Central memory CD8-positive, alpha-beta T cell (primary cell): ENCODE data around the gene DYSF.

ENCODE experiments used
- ATAC-seq: fragments of 150-1000 bp; cut with Tn5 transposase; replicated peaks from 2 replicates; pipeline ENCODE4 v1.10.0; 2022; ENCODE audit warnings: mild to moderate bottlenecking, moderate FRiP score, moderate number of reproducible peaks; ENCODE audit not compliant: poor library complexity, severe bottlenecking; ENCODE audit errors: extremely low read depth
- DNase-seq, 2 donors: peaks; one replicate each; pipeline ENCODE4 v3.0.0; 2021; ENCODE audit warnings: low spot score in 2 of 2
- H3K27ac Mint-ChIP-seq: one replicate; pipeline ENCODE4 v1.8.0; 2022; ENCODE audit warnings: low read depth, mild to moderate bottlenecking, moderate library complexity, mixed read lengths
- H3K27me3 Mint-ChIP-seq: one replicate; pipeline ENCODE4 v1.8.0; 2022; ENCODE audit warnings: mixed read lengths
- H3K36me3 Mint-ChIP-seq: one replicate; pipeline ENCODE4 v1.8.0; 2022; ENCODE audit warnings: mild to moderate bottlenecking, moderate library complexity, mixed read lengths; ENCODE audit not compliant: insufficient read depth
- H3K4me1 Mint-ChIP-seq: one replicate; pipeline ENCODE4 v1.8.0; 2022; ENCODE audit warnings: mixed read lengths
- H3K4me3 Mint-ChIP-seq: one replicate; pipeline ENCODE4 v1.8.0; 2022; ENCODE audit warnings: mild to moderate bottlenecking, moderate library complexity, mixed read lengths
- H3K9me3 Mint-ChIP-seq: one replicate; pipeline ENCODE4 v1.8.0; 2022; ENCODE audit warnings: mixed read lengths

Gene DYSF

DNA sequence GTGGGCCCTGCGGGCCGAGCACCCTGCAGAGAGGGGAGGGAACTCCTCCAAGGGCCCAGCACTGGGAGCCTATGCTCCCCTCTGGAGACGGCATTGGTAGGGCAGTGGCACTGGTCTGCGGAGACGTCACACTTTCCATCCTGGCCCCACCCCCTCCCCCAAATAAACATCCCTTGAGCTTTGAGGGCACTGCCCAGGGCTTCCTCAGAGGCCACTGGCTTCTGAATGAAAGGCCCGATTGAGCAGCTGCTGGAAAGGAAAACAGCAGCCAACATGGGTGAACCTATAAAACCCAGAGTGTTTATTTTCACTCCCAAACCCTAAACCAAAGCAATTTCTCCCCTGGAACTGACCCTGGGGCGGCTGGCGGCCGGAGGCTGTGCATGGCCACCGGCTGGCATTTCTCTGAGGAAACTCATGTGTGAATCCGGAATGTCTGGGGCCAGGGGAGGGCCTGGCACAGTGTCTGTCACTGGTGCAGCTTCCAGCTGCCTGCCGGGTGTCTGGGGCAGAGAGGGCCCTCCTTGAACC lies 138.9 kb downstream of the DYSF start:
- Mint-ChIP-seq H3K9me3 (no peaks in the 10 kb centered on the region), H3K4me1 (no peaks in the 10 kb centered on the region), H3K36me3 (no peaks in the 10 kb centered on the region), H3K27ac (no peak overlapping the region), H3K27me3 (peaks cover 9% of the 10 kb centered on the region), H3K4me3 (no peak overlapping the region)
- ATAC-seq (no peak), DNase-seq (no peak)

DNA sequence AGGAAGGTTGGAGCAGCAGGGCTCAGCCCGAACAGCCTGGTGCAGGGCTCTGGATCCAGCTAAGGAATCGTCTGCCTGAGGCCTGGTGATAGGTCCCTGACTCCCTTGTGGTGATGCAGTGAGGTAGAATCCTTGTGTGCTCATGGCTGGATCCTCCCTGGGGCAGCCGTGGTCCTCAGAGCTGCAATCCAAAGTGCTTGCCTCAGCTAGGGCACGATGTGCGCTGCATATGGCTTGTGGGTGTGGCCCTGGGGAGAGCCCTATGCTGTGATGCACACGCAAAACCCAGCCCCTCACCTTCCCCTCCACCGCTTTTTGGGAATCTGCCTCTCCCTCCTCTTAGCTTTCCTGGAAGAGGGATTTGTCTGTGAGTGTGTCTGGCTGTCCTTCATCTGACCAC lies 142.2 kb downstream of the DYSF start:
- DNase-seq (no peak), ATAC-seq (no peak)
- H3K27ac Mint-ChIP-seq: no peak overlapping the region
- H3K4me3 Mint-ChIP-seq: no peak overlapping the region
- peaks cover 20% of the 10 kb centered on the region for H3K27me3 Mint-ChIP-seq
- no peaks in the 10 kb centered on the region for H3K9me3 Mint-ChIP-seq
- no peaks in the 10 kb centered on the region for H3K4me1 Mint-ChIP-seq
- H3K36me3 Mint-ChIP-seq: no peaks in the 10 kb centered on the region

DNA sequence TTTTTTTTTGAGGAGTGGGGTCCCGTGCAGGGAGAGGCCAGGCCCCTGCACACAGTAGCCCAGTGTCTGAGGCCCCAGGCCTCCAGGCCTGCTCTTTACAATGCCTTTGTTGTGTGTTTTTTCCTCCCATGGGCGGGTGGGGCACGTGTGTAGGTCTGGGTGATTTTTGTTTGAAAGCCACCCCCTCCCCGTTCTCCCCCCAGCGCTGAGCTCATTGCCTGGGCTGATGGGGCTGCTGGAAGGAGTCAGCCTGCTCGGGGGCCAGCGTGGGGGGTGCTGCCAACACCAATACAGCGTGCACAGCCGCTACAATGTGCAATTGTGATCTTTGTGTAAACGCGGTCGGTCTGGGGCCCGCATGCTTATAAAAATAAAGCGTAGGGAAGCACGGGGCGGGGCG lies 142.7 kb downstream of the DYSF start:
- Mint-ChIP-seq H3K27ac (no peak overlapping the region), H3K9me3 (no peaks in the 10 kb centered on the region), H3K4me3 (no peak overlapping the region), H3K36me3 (no peaks in the 10 kb centered on the region), H3K4me1 (no peaks in the 10 kb centered on the region), H3K27me3 (peaks cover 20% of the 10 kb centered on the region)
- ATAC-seq (no peak), DNase-seq (no peak)

DNA sequence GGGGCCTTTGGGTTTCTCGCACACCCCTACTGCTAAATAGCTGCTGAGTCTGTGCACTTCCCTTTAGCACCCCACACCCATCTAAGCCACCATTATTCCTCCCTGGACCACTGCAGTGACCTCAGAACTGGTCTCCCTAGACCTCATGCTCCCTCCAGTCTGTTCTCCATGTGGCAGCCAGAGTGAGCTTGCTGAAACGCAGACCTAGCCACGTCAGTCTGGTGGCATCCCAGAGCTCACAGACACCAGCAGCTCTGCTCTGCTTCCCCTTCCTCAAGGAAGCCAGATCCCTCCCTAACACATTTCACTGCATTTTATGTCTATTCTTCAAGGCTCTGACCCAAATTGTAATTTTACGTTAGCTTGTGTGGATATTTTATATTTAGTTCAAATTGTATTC lies 144.4 kb downstream of the DYSF start:
- H3K27me3 Mint-ChIP-seq: peaks cover 25% of the 10 kb centered on the region
- no peaks in the 10 kb centered on the region for H3K9me3 Mint-ChIP-seq
- H3K27ac Mint-ChIP-seq: no peak overlapping the region
- ATAC-seq (no peak), DNase-seq (no peak)
- no peak overlapping the region for H3K4me3 Mint-ChIP-seq
- no peaks in the 10 kb centered on the region for H3K4me1 Mint-ChIP-seq
- no peaks in the 10 kb centered on the region for H3K36me3 Mint-ChIP-seq

DNA sequence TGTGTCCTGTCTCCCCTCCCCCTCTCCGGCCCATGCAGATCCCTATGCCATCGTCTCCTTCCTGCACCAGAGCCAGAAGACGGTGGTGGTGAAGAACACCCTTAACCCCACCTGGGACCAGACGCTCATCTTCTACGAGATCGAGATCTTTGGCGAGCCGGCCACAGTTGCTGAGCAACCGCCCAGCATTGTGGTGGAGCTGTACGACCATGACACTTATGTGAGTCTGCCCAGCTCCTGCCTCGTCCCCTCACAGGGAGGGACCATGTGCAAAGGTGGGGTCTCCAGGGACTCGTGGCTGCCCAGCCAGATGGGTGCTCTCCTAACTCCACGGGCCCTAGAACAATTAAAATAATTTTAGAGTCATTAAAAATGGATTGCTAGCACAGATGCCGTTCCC lies 145.2 kb downstream of the DYSF start:
- Mint-ChIP-seq H3K4me3 (no peak overlapping the region), H3K36me3 (no peaks in the 10 kb centered on the region), H3K9me3 (no peaks in the 10 kb centered on the region), H3K4me1 (peaks cover 4% of the 10 kb centered on the region), H3K27me3 (peaks cover 31% of the 10 kb centered on the region), H3K27ac (no peak overlapping the region)
- DNase-seq (no peak), ATAC-seq (no peak)

DNA sequence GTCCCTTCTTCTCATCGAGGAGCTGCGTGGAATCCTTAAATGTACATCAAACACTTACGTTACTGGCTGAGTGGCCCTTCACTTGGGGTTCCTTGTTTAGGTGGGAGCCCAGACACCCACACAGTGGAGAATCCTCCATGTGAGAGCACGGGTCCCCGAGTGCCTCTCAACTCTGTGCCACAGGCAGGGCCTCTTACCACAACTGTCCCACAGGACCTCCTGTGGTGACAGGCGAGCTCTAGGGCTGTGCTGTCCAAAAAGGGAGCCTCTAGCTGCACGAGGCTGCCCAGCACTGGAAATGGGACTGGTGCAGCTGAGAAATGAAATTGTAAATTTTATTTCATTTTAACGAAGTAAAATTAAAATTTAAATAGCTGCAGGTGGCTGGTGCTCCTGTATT lies 145.7 kb downstream of the DYSF start:
- Mint-ChIP-seq H3K4me3 (no peak overlapping the region), H3K9me3 (no peaks in the 10 kb centered on the region), H3K27ac (no peak overlapping the region), H3K27me3 (peaks cover 31% of the 10 kb centered on the region), H3K36me3 (no peaks in the 10 kb centered on the region), H3K4me1 (peaks cover 4% of the 10 kb centered on the region)
- ATAC-seq: no peak
- DNase-seq: no peak

DNA sequence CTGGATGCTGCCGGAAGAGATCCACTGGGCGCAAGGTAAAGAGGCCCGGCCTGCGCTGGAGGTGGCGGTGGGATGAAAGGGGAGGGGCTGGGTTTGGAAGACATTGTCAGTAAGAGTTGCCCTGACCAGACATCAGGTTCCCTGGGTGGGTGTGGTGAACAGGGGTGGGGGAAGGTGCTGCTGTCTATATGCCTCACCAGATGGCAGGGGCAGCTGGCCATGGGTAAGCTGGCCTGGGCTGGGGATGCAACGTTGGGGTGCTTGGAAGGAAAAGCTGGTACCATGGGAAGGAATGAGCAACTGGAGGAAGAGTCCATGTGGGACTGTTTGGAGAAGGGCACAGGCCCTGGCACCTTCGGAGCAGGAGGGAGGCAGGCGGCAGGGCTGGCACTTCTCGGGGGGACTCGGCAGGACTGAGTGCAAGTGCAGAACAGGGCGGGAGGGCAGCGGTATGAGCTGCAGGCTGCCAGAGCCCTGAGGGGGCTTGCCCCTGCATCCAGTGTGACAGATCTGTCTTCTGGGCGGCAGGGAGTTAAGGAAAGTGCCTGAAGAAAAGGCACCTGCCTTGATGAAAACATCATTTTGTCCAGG lies 146.4 kb downstream of the DYSF start:
- DNase-seq (no peak), ATAC-seq (no peak)
- H3K36me3 Mint-ChIP-seq: no peaks in the 10 kb centered on the region
- H3K27ac Mint-ChIP-seq: no peak overlapping the region
- peaks cover 38% of the 10 kb centered on the region for H3K27me3 Mint-ChIP-seq
- H3K9me3 Mint-ChIP-seq: no peaks in the 10 kb centered on the region
- peaks cover 4% of the 10 kb centered on the region for H3K4me1 Mint-ChIP-seq
- H3K4me3 Mint-ChIP-seq: no peak overlapping the region

DNA sequence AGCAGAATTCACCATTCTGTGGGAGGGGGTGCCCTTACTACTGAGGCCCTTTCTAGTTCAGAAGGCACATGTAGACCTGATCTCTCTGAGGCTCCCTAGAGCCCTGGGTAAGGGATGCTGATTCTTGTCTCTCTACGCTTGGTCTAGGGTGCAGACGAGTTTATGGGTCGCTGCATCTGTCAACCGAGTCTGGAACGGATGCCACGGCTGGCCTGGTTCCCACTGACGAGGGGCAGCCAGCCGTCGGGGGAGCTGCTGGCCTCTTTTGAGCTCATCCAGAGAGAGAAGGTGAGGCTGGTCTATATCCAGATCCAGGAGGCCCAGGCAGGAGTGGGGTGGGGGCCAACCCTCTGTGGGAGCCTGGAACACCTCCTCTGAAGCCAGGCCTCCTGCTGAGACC lies 147.2 kb downstream of the DYSF start:
- no peak overlapping the region for H3K27ac Mint-ChIP-seq
- H3K36me3 Mint-ChIP-seq: no peaks in the 10 kb centered on the region
- no peak for ATAC-seq
- H3K9me3 Mint-ChIP-seq: no peaks in the 10 kb centered on the region
- DNase-seq: no peak
- peaks cover 4% of the 10 kb centered on the region for H3K4me1 Mint-ChIP-seq
- peaks cover 45% of the 10 kb centered on the region for H3K27me3 Mint-ChIP-seq
- H3K4me3 Mint-ChIP-seq: no peak overlapping the region

DNA sequence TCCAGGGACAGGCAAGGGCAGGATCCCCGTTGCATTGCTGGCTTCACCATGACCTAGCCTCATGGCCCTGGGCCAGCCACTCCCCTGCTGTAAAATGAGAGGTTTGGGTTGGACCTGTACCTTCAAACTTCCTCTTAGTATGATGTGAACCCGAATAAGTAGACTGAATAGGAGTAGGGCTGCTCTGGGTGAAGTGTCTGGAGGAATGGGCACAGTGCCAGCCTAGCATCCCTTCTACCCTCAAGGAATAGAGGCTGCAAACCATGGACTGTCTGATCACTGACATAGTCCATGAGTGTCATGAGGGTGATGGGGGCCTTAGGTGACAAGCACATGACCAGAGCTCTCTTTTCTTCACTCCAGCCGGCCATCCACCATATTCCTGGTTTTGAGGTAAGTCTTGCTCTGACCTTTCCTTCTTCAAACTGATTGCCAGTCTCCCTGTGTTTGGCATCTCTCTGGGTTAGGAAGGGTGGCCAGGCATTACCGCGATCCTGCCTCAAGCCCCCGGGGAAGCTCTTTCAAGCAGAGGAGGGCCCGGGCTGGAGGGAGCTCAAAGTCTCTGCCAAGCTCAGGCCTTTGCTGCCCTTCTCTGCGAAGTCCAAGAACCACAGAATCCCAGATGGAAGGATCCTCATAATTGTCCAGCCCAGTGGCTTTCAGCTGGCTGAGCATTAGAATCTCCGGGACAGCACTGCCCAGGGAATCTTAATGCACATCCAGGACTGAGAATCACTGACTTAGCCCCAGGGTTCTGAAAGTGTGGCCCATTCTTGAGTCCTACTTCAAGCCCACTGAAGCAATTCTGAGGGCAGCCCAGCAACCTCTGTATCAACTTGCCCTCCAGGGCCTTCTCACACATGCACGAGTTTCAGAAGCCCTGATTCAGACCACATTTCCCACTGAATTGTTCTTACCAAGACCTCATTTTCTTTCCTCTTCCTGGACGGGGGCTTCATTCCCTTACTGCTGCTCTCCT lies 148.1 kb downstream of the DYSF start:
- peaks cover 46% of the 10 kb centered on the region for H3K27me3 Mint-ChIP-seq
- H3K4me3 Mint-ChIP-seq: no peak overlapping the region
- no peak overlapping the region for H3K27ac Mint-ChIP-seq
- DNase-seq (no peak), ATAC-seq (no peak)
- peaks cover 4% of the 10 kb centered on the region for H3K4me1 Mint-ChIP-seq
- no peaks in the 10 kb centered on the region for H3K36me3 Mint-ChIP-seq
- H3K9me3 Mint-ChIP-seq: no peaks in the 10 kb centered on the region

DNA sequence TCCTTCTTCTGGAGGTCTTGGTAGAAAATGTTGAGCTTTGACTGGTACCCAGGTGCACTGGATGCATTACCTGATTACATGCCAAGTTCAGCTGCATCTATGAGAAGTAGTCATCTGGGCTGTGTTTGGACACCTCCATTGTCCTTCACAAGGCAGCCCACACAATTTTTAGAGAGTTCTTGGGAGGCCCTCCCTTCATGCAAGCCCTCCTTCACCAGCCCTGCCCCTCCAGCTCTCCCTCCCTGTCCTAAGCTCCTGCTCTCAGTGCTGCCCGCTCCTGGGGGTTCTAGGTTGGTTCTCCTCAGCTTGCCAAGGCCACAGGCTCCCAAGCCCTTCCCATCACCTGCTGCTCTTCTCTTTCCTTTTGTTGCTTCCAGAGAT lies 148.7 kb downstream of the DYSF start:
- ATAC-seq: no peak
- H3K9me3 Mint-ChIP-seq: no peaks in the 10 kb centered on the region
- peaks cover 53% of the 10 kb centered on the region for H3K27me3 Mint-ChIP-seq
- peaks cover 4% of the 10 kb centered on the region for H3K4me1 Mint-ChIP-seq
- H3K4me3 Mint-ChIP-seq: no peak overlapping the region
- no peak overlapping the region for H3K27ac Mint-ChIP-seq
- DNase-seq: no peak
- no peaks in the 10 kb centered on the region for H3K36me3 Mint-ChIP-seq

DNA sequence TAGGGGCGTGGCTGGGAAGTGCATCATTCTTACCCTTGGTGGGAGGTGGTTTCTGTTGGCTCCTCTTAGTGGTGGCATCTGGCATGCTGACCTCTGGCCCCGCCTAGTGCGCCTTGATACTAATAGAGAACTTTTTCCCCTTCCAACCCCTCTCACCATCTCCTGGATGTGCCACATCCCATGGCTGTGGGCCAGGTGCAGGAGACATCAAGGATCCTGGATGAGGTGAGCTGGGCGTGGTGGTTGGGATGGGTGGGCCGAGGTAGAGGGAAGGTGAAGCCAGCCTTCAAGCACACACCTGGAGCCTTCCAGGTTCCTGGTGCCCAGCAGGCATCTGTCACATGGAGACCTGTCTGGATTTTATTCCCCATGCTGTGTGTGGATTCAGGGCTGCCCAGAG lies 149.2 kb downstream of the DYSF start:
- Mint-ChIP-seq H3K4me1 (peaks cover 4% of the 10 kb centered on the region), H3K4me3 (no peak overlapping the region), H3K9me3 (no peaks in the 10 kb centered on the region), H3K27ac (no peak overlapping the region), H3K36me3 (no peaks in the 10 kb centered on the region), H3K27me3 (peaks cover 58% of the 10 kb centered on the region)
- DNase-seq: no peak
- no peak for ATAC-seq

DNA sequence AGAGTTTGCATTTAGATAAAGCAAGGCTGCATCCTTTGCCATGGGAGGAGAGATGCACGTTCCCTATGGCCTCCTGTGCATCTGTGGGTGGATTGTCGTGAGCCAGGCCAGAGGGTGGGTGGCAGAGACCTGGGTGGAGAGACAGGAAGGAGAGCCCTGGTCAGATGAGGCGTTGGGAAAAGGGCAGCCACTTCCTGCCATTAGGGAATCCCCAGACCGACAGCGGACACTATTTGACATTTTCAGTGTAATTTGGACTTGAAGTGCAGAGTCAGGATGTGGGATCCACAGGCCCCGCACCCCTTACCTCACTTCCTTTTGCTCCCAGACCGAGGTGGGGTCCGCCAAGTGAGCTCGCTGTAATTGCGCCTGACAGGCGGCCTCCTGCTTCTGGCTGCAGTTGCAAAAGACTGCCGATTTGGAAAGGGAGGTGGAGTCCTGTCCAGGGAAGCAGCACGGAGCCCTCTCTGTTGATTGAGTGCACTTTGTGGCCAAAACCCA lies 150.0 kb downstream of the DYSF start:
- Mint-ChIP-seq H3K27ac (no peak overlapping the region), H3K9me3 (no peaks in the 10 kb centered on the region), H3K4me1 (peaks cover 4% of the 10 kb centered on the region), H3K4me3 (no peak overlapping the region), H3K27me3 (peaks cover 56% of the 10 kb centered on the region), H3K36me3 (no peaks in the 10 kb centered on the region)
- DNase-seq: no peak
- no peak for ATAC-seq
